GM18526 (cell line): ENCODE measurements around the gene RGPD3.
"Not testable (repeated sequence)": the region's sequence is repeated elsewhere in the genome, so short reads cannot be mapped to it uniquely, and the experiment has no call there.

Source experiments
- POLR2A ChIP-seq: IDR thresholded peaks from 3 replicates; pipeline ENCODE4 v1.6.1; 2011; ENCODE audit not compliant: insufficient read length; ENCODE audit errors: extremely low read depth

Gene RGPD3

DNA sequence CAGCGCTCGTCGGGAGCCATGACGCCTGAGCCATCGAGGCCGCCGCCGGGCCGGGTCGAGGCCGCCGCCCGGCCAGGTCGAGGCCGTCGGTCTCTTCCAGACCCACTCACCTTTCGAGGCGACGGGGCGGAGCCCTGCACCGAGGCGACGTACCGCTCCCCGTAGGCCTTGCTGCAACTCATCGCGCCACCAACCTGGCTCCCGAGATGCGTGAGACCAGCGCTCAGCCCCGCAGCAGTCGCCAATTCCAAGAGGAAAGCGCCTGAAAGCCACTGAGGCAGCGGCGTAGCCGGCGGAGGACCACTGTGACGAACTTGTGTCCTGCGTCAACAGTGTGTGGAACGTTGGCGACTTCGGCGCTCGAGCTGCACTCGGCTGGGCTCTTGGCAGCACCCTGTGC lies at the start of gene RGPD3:
TSS of gene RGPD3 (minus strand) at position 307 of the 400 bp plus-strand sequence. CDS start at position 182, 125 bp downstream.
- not testable (repeated sequence) for TF ChIP-seq POLR2A

DNA sequence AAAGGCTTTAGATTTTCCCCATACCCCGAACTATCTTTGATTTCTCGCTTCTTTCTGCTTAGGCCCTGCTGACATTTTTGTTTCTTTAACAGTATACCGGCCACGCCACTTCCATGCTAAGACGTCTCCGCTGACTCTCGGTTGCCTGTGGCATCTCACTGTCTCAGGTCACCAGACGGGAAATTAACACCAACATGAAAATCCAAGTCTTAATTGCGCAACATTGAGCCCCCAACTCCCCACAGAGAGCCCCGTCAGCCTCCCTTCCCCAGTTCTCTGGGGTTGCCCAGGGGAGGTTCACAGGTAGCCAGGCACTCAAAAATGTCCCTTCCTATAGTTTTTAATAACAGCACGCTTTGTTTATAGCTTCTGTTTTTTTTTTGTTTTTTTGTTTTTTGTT lies 49.1 kb upstream of the RGPD3 start:
- no peak for TF ChIP-seq POLR2A

DNA sequence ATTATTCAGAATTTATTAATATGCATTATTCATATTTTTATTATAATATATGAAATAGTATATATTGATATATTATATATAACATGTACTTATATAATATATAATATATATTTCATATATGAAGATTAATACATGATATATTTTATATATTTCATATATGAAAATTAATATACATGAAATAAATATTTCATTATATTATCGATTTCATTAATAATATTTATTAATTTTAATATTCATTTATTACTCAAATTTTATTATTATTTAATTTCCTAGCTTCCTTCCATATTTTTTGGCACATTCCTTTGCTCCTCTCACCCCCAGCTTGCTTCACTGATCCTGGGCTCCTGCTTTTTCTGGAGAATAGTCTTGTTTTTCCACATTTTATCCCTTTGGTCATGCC lies 48.7 kb upstream of the RGPD3 start:
- no peak for TF ChIP-seq POLR2A

DNA sequence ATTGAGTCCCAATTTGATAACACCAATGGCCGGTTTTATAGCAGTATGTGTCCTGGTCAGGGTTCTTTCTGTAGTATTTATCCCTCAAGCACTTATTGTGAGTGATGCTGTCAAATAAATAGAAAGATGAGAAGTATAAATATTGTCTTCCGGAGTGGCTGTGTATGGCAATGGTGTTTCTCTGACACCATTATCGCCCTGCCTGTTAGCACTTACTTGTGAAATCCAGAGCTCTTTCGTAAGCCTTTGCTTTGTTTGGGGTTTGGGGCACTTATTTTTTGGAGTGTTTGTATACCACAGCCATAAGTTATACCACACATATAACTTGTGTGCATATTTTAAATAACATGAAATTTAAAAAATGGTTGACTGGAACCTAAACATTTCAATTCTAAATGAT lies 48.2 kb upstream of the RGPD3 start:
- TF ChIP-seq POLR2A: no peak

DNA sequence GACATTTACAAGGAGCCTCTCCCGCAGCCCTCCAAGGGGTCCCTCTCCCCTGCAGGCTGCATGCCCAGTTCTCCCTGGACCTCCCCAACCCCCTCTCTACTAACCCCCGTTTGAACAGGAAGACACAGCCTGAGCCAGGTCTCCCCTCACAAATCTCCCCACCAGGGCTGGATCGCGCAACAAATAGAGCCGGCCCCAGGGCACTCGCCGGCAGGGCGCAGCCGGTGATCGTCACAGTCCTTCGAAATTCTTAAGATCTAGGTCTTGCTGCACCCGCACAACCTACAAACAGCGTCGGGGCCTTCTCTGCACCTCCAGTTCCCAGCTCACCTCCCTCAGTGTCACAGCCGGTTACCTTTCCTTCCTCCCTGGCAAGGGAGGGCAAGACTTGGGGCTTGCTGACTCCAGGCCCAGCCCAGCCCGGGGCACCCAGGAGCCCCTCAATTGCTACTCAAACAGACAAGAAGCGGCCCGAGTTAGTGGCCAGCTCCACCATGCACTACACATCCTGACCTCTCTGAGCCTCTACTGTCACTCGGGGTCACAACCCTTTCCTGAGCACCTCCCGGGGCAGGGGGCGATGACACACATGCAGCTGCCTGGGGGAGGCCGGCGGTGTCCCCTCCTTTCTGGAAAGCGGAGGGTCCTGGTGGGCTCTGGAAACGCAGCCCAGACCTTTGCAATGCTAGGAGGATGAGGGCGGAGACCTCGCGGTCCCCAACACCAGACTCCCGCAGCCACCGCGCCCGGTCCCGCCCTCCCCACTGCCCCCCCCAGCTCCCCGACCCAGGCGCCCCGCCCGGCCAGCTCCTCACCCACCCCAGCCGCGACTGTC lies 18.6 kb upstream of the RGPD3 start, which contains the start of gene CD8B2:
TSS of gene CD8B2 (plus strand) at position 814 of the 835 bp plus-strand sequence. CDS start 63 bp downstream, outside the sequence.
- not testable (repeated sequence) for TF ChIP-seq POLR2A

DNA sequence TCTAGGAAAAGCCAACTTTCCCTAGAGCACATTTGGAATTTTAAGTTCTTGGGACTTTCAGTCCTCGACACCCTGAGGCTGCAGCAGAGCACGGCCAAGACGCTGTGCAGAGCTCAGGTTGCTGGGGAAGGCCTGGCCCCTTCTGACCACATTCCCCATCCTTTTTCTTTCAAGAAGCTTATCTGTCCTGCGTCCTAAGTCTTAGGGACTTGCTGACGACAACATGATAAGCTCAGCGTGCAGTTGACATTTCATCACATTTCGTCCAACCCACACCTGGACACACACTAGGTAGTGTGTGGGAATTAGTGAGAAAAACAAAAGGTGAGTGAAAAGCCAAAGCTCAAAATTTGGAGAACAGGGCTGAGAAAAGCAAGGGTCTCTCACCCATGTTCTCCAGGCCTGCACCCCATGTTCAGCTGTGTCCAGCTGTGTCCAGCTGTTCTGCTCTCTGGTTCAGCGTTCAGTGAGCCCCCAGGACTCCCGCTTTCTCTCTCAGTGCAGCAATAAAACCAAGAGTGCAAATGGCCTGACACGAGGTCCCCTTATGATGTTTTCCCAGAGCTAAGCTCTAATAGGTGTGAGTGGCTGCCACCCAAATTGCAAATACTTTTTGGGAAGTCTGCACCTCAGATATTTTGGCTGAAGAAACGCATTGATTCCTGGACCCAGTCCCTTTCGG lies 101.9 kb downstream of the RGPD3 start:
- no peak for TF ChIP-seq POLR2A

DNA sequence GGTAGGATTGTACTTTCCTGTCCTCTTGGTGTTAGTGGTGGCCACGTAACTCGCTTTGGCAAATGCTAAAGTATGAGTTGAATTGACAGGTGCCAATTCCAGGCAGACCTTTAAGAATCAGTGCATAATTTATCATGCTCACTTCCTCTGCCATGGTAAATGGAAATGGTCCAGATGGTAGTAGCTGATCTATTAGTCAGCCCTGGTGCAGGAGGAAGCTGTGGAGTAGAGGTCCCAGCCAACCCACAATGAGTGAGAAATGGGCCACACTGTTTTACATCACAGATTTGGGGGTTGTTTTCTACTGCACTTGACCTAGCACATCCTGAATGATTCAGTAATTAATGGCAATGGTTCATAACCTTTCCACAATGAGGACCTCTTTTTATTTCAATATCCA lies 104.4 kb downstream of the RGPD3 start:
- no peak for TF ChIP-seq POLR2A

DNA sequence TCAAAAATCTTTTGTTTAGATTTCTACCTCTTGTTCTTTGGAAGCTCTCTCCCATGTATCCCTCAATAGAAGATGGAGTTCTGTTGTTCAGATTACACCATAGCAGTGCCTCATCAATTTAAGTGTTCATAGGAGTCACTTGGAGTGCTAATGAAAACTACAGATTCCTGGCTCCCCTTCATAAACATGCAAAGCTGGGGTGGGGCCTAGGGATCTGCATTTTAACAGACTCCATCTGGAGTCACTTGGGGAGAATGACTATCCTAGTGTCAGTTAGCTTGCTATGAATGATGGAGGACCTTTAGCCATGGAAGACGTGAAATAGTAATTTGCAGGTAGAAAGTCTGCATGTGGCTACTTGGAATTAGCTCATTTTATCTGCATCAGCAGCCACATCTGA lies 105.4 kb downstream of the RGPD3 start:
- TF ChIP-seq POLR2A: no peak

DNA sequence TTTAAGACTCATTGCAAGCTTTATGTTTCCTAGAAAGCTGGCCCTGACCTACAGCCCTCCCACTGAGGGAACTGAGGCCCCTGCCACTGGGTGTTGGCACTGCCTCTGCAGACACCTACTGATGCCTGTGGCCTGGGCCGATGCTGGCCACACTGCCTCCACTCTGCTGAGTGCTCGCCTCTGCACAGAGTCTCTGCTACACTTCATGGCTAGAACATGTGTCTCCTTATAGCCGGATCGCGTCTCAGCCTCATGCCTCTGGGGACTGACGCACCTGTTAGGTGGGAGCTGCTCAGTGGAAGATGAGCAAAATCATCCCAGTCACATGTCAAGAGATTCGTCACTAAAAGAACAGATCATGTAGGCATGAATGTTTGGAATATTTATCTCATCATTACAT lies 108.7 kb downstream of the RGPD3 start:
- no peak for TF ChIP-seq POLR2A

DNA sequence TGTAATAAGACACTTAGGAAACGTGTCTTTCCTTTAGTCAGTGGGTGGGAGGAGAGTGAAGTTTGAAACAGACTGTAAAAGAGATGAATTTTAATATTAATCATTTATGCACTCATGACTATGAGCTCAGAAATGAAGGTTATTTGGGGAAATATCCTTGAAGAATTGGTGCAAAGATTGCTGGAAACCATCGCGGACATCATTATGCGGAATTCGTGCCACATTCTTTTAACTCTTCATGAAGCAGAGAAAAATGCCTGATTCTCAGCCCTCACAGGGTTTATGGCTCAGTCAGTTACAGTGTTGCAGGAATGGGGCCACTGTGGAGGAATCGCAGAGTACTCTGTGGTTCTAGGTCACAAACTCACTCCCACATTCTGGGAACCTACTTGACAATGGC lies 109.7 kb downstream of the RGPD3 start:
- no peak for TF ChIP-seq POLR2A

DNA sequence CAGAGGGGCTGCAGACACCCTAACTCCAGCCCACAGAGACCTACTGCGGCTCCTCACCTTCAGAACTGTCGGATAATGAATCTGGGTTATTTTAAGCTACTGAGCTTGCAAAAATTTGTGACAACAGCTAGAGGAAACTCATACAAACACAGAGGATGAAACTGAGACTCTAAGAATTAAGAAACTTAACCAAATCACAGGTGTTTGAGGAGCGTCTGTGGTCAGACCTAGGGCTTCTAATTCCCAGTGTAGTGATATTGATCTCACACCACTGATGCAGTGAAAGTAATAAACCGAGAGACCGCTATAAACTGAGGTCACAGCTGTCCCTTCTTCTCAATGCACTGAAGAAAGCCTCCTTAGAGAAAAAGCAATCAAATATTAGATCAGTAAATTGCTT lies 110.1 kb downstream of the RGPD3 start:
- no peak for TF ChIP-seq POLR2A

DNA sequence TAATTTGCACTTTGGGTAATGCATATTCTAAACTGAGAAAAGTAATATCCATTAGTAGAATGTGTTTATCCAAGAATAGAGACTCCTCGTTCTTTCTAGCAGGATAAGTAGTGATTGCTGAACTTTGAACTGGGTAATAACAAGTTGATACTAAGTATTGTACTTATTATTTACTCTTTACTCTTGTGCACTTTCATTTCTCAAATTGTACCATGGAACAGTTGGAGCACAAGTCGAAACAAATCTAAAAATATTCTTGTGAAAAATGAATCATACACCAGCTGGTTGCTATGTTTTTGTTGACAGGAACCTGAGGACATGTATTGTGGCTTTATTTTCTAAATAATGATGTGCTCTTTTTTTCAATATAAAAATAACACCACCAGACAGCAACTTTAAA lies 111.9 kb downstream of the RGPD3 start:
- no peak for TF ChIP-seq POLR2A

DNA sequence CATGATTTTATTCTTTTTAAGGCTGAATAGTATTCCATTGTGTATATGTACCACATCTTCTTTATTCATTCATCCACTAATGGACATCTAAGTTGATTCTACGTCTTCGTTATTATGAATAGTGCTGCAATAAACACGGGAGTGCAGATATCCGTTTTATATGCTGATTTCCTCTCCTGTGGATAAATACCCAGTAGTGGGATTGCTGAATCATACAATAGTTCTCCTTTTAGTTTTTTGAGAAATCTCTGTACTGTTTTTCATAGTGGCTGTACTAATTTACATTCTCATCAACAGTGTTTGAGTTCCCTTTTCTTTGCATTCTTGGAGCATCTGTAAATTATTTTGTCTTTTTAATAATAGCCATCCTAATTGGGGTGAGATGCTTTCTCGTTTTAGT lies 114.5 kb downstream of the RGPD3 start:
- no peak for TF ChIP-seq POLR2A

DNA sequence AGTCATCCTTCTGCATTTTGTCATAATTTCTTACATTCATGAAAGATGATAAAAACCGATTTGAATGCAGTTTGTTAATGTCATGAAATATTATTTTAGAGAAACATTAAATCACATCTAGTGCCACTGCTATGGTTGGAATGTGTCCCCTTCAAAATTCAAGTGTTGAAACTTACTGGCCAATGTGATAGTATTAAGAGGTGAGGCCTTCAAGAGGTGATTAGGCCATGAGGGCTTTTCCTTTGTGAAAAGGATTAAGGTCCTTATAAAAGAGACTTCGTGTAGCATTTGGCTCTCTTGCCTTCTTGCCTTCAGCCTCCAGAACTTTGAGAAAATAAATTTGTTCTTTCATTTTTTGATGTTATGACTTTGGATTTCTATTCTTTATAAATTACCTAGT lies 117.2 kb downstream of the RGPD3 start:
- no peak for TF ChIP-seq POLR2A

DNA sequence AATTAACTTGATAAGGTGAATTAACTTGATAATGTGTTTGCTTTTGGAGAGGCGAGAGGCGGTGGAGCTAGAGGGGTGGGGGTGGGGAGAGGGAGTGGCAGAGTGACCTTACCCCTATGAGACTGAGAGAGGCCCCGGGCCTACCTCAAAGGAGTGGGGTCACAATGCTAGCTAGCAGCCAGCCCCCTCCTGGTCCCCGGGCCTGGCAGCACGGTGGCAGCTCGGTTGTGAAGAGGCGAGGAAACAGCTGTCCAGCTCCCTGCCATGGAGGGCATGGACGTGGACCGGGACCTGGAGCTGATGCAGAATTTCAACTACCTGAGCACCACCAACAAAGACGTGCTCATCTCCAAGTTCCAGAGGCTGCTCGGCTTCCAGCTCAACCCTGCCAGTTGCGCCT lies 123.9 kb downstream of the RGPD3 start:
- no peak for TF ChIP-seq POLR2A

DNA sequence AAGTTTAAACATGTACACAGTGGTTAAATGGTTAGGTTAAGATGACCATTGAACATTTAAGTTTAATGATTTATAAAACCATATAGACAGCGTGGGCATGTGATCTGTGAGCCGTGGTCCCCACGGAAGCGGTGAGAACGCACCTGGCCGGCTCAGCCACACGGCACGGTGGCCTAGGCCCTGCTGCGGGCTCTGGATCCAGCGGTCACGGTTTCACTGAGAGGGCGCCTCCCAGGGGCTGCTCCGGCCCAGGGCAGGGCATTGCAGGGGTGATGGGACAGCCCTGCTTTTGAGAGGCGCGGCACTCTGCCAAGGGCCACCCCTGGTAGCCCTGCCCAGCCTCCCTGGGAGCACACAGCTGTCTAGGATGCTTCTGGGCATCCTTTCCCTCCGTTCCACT lies 124.9 kb downstream of the RGPD3 start:
- no peak for TF ChIP-seq POLR2A
